HG03521 (cell line): ENCODE measurements around the gene FAM120AOS.
A peak's percentile ranks its signal among the peaks of the same experiment; 100 is the strongest.

Experiments used
- ATAC-seq: cut with Tn5 transposase; IDR thresholded peaks from one replicate; pipeline ENCODE4 v1.9.1; 2021; ENCODE audit warnings: mild to moderate bottlenecking, moderate library complexity; ENCODE audit not compliant: unreplicated experiment

The FAM120AOS gene

DNA sequence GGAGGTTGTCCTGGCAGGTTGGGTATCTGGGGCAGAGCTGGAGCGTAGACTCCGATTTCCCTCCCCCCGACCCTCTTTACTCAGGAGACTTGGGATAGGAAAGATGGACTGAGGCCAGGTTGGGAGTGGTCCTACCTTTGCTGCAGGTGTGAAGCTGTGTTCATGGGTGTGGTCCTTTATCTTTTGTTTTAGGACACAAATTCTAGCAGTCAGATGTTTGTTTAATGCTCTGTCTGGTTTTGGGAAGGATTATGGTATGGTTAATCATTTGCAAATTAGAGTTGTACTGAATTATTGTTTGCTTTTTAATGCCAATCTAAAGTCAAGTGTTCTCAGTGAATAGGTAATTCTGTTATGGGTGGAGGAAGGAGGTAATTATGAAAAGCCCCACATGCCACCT, 14.1 kb upstream of the FAM120AOS start:
- ATAC-seq: no peak

DNA sequence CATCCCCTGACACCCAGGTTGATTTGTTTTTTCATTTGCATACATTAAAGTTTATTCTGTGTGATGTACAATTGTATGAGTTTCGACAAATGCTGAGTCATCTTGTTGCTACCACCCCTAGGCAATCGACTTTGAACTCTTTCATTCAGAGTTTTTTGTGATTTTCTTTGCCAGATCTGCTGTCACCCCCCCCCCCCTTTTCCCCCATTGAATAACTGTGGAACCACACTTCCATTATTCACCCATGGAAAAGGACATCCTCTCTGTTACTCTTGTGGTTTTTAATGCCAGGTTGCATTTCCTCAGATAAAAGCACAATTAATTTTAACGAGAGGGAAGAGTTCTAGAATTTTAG, 13.7 kb upstream of the FAM120AOS start:
- ATAC-seq: no peak

DNA sequence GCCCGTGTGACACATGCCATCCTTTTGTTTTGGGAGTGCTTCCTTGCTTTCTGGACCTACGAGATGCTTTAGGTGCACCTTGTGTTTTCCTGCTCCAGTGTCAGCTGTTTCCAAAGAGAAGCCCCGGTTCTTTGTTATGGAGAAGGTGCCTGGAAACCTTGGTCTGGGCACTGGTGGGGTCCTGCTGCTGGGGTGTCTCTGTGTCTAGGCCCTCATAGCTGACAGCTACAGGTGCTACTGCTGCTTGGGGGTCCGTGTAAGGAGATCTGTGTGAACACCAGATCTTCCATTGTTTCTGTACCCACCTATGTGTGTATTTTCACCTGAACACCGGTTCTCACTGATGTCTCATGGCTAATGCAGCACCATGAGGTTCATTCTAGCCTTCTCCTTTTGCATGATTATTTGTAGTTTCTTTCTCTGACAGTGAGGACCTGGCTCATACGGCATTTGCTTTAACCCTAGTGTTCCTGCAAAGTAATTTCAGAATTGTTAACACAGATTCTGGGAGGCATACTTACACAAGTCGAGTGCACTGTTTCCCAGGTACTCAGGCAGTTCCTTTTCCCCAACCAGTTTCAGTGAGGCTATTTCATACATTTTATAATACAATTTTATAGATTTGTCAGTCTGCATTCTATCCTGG, 13.2 kb upstream of the FAM120AOS start:
- ATAC-seq: no peak

DNA sequence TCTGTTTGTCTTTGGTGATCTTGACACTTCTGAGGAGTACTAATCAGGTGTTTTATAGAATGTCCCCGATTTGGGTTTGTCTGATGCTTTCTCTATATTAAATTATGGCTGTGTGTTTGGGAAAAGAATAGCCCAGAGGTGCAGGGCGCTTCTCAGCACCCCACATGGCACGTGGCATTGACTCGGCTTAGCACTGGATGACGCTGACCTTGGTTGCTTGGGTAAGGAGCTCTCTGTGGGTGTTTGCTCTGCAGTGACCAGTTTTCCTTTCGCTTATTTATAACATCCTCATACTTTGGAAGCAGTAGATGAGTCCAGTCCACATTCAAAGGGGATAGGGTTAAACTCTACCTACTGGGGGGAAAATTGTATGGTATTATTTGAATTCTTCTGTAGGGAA, 12.5 kb upstream of the FAM120AOS start:
- ATAC-seq: no peak

DNA sequence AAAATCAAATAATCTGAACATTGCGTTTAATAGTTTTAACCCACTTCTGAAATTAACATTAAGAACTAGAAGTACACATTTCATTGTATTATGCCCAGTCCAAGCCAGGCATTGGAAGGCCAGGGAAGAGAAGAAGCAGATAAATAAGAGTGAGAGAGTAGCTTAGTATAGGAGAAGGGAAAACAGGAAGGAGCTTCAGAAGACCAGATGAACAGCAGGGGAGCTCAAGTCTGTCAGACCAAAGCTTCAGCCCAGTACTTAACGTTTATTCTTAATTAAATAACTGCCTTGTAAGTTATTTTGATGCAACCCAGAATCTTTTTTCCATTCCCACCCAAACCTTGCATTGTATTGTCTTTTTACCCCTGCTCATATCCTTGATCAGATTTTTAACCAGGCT, 11.5 kb upstream of the FAM120AOS start:
- no peak for ATAC-seq

DNA sequence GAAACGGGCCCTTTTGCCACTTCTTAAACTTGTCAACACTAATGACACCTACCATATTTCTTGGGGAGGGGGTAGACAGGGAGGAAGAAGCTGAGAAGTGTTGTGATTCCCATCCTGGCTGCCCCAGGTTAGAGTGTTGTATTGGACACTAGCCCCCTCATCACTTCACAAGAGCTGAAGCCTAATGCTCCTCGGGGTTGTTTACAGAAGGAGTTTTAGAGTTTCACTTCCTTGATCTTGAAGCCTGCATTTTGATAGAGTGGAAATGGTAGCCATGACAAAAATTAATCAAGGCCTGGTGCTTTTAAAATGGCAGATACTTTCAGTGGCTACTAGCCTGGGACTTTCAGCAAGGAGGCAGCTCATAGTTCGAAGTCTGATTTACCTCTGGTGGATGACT, 11.0 kb upstream of the FAM120AOS start:
- ATAC-seq: no peak

DNA sequence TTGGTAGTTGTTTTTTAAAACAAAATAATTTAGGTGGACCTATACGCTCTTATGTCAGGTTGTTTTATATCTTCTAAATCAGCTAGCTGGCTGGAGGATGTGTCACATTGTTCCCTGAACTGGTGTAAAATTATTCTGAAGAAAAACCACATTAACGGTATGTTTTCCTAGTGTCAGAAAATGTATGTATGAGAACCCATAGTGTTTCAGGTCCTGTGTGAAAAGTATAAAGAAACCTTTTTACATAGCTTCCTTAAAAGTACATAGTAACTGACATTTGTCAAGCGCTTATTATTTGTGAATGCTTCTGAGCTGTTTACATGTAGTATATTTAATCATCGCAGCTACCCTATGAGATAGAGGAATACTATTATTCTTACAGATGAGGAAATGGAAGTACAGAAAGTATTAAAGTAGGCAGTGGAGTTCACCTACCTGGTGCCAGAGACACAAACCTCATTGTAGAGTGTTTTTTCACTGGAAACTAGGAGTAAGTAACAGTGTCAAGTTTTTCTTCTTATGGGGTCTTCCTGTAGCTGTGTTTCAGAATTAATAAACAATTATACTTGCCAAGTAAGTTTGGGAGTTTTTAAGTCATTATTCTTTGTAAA, 10.4 kb upstream of the FAM120AOS start:
- no peak for ATAC-seq

DNA sequence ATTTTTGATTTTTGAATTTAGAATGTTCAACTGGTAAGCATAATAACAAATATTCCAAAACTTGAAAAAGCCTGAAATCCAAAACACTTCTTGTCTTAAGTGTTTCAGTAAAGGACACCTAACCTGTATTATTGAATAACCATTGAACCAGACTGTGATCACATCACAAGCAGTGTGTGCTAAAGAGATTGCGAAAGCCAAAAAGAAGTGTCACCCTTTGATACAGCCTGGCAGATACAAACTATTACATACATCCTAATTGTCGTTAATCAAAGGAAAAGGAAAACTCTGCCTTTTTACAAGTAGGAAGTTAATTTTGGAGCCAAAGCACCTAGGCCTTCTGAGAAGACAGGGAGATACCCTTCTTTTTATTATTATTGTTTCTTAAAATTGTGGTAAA, 8.4 kb upstream of the FAM120AOS start:
- ATAC-seq: no peak

DNA sequence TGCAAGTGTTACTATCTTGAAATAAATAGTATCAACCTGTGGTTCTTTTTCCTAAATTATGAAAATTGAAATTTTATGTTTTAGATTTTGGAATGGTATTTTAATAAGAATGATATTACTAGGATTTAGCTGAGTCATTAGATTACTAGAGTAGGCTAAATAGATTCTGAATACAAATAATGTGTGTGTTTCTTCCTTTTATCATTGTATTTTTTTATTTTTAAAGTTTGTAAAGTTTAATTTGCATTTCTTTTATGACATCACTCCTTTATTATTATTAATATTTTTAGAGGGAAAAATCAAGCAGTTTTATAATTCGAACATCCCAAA, 8.0 kb upstream of the FAM120AOS start:
- no peak for ATAC-seq

DNA sequence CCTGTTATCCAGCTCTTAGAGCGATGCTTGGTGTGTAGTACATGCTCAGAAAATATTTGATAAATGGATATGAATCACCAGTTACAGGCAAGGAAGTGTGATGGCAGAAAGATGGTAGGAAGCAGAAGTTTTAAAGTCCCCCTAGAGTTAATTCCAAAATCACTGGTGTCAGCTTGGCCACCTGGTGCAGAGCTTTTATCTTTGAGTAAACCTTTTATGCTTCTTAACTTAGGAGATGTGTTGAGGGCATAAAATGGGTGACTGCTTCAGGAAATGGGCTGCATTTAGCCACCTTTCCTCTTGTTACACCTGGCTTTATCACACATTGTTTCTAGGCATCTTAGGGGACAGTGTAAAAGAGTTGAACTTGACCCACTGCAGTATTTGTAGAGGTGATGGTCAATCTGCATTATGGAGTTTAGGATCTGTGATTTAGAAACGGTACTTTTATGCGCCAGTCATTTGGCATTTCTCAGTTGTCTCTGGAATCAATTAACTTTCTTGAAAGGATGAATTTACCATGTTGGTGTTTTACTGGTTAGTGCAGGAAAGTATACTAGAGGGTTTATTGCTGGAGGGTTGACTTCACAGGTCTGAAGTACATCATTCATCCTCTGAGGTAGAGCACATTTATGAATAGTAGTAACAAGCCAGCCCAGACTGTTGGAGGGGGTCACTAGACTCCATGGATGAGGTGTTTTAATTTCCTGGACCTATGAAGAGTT, 7.5 kb upstream of the FAM120AOS start:
- ATAC-seq: no peak

DNA sequence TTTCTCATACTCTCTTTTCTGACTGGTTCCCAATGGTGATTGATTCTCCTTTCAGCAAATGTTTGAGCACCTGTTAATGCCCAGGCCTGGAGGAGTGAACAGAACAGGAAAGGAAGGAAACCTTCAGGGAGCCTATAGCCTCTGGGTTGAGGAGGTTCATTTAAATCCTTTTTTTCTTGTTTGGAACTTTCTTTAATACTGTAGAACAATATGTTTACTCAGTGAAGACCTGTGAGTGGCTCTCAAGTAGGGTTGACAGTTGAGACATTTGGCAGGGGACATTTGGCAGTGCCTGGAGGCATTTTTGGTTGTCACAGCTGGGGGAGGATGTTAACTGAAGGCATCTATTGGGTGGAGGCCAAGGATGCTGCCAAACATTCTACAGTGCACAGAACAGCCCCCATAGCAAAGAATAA, 6.1 kb upstream of the FAM120AOS start:
- no peak for ATAC-seq

DNA sequence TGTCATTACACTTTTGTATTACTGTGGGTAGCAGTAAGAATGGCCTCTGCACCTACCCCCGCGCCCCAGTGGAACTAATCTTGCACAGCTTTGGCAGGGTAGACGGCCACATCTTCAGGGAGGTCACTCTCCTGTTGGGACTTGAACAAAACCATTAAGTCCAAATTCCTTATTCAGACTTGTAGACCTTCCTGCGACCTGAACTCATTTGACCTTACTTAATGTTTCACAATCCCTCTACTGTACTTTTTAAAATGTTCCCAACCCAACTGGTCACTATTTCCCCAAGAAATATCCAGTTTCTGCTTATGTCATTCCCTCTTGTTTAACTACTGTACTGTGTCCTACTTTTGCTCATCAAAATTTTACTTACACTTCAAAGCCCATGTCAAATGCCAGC, 5.3 kb upstream of the FAM120AOS start:
- ATAC-seq: no peak

DNA sequence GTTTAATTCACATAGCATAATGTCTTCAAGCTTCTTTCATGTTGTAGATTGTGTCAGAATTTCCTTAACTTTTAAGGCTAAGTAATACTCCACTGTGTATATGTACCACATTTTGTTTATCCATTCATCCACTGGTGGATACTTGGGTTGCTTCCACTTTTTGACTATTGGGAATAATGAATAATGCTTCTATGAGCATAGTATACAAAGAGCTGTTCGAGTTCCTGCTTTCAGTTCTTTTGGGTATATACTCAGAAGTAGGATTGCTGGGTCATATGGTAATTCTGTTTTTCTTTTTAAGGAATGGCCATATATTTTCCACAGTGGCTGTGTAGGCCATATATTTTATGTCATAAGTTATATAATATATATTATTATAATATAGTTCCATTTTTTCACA, 3.6 kb upstream of the FAM120AOS start:
- ATAC-seq: no peak

DNA sequence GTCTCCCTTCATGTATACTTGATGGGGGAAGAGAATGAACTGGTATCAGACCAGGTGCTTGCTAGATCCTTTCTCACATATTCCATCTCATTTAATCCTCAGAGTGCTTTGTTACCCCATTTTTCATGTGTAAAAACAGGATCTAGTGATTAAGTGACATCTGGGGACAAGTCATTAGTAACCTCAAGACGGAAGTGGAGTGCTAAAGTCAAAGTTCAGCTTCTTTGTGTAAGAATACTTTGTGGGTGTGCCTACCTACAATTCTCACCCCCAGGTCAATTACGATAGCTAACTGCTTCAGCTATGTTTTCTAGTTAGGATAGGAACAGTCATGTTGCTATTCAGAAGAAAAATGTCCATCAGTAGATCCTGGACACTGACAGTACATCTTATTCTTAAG, 3.1 kb upstream of the FAM120AOS start:
- ATAC-seq: no peak

DNA sequence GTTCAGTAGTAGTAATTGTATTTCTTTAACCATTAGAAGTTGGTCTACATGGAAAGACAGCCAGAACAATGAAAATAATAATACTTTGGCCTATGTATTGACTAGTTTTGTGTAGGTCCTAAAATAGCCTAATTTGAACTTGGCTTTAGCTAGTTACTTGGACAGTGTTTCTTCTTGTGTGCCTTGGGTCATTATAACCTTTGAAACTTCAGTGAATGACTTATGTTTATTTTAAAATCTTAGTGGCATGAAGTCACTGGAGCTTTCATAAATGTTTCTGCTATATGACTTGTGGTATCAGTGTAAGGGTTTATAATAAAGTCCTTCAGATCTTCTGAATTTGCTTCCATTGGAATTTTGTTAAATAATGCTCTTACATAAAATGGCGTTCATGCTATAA, 2.6 kb upstream of the FAM120AOS start:
- no peak for ATAC-seq

DNA sequence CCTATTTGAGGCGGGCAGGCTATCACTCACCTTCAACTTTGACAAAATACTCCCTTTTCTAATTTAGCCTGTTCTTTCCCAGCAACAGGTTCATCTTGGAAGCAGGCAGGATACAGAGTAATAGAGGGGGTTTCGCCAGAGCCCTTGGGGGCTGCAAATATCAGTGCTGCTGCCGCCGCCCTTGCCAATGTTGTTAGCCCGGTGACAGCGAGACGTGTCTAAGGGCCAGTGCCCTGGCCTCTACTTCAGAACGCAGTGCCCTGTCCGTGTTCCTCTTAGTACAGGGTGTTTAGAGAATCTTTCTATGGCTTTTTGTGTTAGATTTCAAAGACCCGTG, 703 bp downstream of the FAM120AOS start:
- no peak for ATAC-seq

DNA sequence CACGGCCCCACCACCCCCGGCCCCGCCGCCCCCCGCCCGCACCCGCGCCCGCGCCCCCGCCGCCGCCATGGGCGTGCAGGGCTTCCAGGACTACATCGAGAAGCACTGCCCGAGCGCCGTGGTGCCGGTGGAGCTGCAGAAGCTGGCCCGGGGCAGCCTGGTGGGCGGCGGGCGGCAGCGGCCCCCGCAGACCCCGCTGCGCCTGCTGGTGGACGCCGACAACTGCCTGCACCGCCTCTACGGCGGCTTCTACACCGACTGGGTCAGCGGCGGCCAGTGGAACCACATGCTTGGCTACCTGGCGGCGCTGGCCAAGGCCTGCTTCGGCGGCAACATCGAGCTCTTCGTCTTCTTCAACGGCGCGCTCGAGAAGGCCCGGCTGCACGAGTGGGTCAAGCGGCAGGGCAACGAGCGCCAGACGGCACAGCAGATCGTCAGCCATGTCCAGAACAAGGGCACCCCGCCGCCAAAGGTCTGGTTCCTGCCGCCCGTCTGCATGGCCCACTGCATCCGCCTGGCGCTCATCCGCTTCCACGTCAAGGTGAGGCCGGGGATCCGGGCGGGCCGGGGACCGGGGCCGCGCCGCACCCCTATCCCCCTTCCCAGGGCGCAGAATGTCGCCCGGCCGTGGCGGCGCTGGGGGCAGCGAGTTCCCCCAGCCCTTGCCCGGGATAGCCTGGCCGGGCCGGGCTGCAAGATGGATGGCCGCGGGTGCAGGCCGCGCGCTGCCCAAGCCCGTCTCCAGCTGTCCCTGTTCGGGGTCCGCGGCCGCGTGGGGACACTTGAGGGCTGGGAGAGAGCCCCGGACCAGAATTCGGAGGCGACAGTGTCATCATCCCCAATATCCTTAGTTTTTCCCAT, 1.3 kb downstream of the FAM120AOS start:
- ATAC-seq: peak; percentile 14

DNA sequence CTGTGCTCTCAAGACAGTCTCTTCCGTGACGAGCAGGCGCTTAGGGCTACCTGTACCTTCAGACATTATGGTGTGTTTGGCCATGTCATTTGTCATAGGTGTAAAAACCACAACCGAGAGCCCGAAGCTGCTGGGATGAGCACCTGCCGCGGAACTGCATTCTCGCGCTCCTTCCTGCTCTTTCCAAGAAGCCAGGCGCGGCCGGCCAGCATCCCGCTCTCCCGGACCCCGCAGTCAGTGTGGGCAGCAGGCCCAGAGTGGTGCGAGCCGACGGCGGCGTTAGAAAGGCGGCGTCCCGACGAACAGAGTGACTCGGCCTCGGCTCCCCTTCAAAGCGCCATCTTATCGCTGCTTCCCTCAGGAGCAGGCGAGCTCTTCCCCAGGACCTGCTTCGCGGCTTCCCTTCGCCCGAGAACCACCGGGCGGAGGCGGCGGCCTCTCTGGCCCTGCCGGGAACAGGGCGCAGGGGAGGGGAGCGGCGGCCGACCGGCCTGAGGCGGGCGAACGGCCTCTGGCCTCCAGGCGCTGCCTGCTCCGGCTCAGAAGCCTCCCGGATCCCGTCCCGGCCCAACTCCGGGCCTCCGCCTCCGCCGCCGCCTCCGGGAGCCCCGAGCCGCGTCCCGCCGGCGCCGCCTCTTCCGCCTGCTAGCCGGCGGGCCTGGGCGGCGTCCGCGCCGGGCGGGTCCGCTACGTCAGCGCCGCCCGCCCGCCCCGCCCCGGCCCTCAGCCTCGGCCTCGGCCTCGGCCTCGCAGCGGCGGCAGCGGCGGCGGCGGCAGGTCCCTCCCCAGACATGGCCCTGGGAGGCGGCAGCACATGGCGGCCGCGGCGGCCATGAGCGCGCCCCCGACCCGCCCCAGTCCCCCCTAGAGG, 2.2 kb downstream of the FAM120AOS start, which contains the start of gene FAM120A:
Gene FAM120A, plus strand, starts transcription at position 741 of the 871 bp plus-strand sequence. CDS start 231 bp downstream, outside the sequence.
- peak; percentile 63 for ATAC-seq

DNA sequence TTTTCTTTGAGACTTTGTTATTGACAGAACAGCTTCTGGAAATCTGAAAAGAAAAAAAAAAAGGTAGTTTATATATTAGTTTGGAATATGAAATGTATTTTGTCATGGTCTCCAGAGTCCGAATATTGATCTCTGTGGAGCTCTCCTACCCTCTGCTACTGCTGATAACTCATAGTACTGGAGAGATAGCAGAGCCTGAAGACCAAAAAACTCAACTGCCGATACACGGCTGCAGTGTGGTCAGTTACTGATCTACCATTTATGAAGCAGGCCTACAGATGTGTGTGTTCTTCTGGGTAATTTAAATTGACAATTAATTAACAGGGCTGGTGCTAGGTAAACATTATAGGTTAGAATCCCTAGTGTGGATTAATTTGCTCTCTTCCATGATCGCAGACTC, 5.7 kb downstream of the FAM120AOS start:
- no peak for ATAC-seq

DNA sequence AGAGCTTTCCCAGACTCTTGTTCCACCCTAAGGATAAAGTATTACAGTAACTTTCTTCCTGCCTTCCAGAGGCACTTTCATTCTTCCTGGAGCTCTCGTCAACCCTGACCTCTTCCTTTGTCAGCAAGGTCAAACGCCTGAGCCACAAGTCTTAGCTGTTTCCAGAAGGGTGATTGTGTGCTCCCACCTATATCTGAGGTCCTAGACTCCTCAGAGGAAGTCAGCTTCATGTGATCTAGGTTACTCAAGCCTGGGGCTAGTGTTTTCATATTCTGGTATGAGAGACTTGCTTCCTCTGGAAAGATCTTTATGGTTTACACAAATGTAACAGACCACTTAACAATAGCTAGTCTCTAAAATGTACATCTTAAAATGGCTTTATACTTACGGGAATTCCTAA, 7.3 kb downstream of the FAM120AOS start:
- ATAC-seq: no peak
